Aortic smooth muscle cell (primary cell): ENCODE measurements around the gene POMP. TPM values are rescaled to one million over a fixed set of nuclear protein-coding genes. Genes with fewer than 3 reads are reported as not detected.

Experiments
- total RNA-seq: library from RNA; depleted of rRNA; stranded (reverse); fragments of >200 nt; gene quantifications from 2 replicates; pipeline ENCODE4 v1.2.3, GENCODE V29; 2014

The POMP gene, protein sequence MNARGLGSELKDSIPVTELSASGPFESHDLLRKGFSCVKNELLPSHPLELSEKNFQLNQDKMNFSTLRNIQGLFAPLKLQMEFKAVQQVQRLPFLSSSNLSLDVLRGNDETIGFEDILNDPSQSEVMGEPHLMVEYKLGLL
- total RNA-seq: 101 and 113 TPM in 2 replicates

DNA sequence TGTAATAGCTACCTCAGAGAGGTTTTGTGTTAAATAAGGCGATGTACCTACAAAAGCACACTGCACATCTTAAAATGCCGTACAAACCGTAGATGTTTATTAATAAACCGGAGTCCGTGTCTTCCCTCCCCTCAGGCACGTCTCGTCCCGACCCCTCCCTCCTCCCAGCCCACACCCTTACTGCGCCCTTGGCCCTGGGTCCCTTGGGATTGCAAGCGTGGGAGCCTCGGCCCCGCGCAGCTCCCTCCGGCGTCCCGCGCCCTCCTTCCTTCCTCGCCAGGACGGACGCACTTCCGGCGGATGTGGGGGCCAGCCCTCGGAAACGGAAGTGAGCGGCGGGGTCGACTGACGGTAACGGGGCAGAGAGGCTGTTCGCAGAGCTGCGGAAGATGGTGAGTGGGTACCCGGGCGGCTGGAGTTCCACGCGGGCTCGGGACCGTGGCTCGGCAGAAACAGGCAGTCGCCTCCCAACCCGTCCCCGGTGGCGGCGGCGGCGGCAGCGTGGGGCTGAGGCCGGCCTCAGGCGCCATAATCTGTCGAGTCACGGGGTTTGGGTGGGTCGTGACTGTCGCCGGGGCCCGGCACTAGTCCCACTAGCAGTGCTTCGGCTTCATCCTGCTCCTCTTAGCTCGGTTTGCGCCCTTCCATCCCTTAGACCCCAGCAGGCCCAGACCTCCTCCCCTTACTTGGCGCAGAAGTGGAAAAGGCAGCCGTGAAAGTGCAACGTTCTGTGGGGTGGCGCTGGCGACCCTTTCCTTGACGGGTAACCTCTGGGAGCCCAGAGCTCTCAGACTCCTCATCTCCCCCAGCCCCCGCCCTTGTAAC lies at the start of gene POMP:
POMP (plus strand) TSS at position 335 of the 825 bp plus-strand sequence; CDS start at position 390, 55 bp downstream.

DNA sequence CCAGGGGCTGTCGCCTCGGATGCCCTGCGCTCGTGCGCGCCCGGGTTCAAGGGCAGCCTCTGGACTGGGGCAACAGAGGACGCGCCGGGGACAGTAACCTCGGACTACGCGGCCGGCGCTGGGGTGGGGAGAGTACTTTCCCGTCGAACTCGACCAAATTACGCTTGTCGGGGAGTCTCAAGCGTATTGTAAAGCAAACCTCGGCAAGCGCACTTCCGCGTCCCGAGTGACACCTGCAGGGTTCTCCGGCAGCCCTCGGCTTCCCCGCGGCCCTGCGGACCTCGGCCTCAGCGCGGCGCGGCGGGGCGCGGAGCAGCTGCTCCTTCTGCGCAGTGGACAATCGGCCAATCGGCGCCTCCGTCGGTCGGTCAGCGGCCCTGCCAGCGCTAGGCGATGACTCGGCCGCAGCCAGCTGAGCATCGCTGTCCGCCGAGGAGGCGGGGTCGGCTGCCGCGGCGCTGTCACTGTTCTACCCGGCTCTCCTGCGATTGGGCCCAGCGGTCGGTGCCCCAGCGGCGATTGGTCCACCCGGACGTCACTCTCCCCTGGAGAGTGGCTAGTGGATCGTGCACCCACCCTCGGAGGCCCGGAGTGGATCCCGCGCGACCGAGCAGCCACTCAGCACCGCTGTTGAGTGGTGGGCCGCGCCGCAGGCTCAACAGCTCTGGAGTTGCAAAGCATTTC lies 59.8 kb downstream of the POMP start, which contains the start of gene SLC46A3:
SLC46A3 (minus strand) TSS at position 428 of the 684 bp plus-strand sequence. CDS start 972 bp downstream, outside the sequence.

Other genes with a start within 250 kb of the POMP start
- 3.2 and 5.4 TPM in 2 replicates for gene FLT1, start 164.0 kb upstream of the POMP start, total RNA-seq
- 5.7 and 6.1 TPM in 2 replicates for gene SLC46A3, start 59.8 kb downstream of the POMP start, total RNA-seq
- gene MTUS2, start 161.2 kb downstream of the POMP start, total RNA-seq: under 0.01 and 0.25 TPM in 2 replicates